Activated T-helper 1 cell treated with anti-CD3 and anti-CD28 coated beads, Interleukin-2, amount 50 U/mL, for 16 hours (primary cell): ENCODE results near the gene APOBEC2.

Source experiments
- DNase-seq, 2 donors: peaks; one replicate each; pipeline ENCODE4 v3.0.0-alpha.2; 2020; ENCODE audit warnings: low read depth in 1 of 2, low spot score in 1 of 2

Gene APOBEC2

DNA sequence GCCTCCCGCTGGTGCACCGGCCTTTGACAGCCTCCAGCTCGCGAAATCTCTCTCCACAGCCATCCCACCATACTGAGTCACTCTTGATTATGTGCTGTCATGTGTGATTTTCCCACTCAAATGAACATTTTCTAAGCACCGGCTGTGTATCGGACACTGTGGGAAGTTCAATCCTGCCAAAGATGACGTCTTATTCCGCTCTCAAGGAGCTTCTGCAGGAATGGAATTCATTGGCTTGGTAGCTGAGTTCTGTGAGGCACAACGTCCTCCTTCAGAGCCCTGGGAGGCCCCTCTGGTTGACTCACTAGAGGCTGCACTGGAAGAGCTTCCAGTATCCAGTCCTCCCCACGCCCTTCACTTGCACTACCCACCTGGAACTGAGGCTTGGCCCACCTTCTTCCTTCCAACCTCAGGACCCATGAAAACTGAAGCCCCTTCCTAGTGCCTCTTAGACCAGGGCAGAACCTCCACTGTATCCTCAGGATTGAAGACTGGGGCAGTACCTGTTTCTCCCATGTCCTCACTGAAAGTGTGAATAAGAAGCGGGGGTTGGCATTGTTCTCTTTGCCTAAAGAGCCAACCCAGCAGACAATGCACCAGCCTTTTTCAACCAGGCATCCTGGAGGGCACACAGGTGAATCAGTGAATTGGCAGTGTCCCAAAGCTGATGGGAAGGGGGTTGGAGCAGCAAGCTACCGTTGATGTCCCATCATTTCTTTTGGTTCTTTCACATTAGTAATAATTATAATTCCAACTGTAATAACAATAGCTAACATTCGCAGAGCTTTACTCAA lies 15.7 kb upstream of the APOBEC2 start:
- no peak for DNase-seq

DNA sequence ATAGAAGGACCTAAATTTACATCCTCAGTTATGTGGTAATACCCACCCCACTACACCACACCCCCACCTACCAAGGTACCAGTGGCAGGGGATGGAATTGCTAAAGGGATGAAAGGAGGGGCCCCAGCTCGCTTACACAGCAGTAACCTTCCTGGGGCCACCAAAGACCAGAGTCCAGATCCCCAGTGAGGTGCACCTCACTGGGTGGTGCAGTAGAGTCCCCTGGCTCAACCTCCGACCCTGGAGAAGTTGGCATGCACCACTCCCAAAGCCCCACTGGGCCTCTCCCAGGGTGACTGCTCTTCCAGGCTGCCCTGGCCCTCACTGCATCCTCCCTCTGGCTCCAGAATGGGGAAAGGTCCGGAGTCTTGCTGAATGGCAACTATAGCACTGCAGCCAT lies 14.8 kb upstream of the APOBEC2 start:
- no peak for DNase-seq

GRCh38 chr6:41039060-41039998 lies 13.7 kb upstream of the APOBEC2 start, which contains the start of gene UNC5CL:
Gene UNC5CL, minus strand, starts transcription at chr6:41039221. Its CDS starts 4,147 bp downstream, at chr6:41035074.
- DNase-seq, result peak in 1 of 2 donors; percentile 12

GRCh38 chr6:41040101-41040939 lies 12.7 kb upstream of the APOBEC2 start:
- no peak for DNase-seq

DNA sequence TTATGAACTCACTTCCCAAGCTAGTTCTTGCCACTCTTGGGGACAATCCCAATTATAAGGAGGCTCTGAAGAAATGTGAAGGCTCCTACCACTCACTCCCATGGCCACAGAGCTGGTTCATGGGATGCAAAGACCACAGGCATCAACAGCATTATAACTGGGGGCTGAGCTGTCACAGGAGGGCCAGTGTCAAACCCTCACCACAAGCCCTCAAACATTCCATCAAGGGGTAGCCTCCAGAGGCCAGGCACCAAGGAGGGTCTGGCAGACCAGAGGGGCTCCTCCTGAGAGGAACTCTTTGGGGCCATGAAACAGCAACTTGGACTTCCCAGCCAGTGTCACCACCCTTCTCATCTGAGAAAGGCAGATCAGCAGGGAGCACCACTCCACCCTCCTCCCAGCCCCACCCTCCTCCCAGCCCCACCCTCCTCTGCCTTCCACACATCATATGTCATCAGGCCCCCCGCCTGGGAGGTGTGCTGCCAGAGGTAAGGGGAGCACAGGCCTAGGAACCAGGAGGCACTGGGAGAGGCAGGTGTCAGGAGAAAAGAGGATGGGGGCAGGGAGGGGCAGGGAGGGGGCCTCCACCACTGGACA lies 12.0 kb upstream of the APOBEC2 start:
- DNase-seq, result no peak

GRCh38 chr6:41042226-41043055 lies 10.6 kb upstream of the APOBEC2 start, which contains the start of gene TSPO2:
Gene TSPO2, plus strand, starts transcription at chr6:41042467. Its CDS starts 519 bp downstream, at chr6:41042986.
- DNase-seq, result no peak

- no peak for DNase-seq
These were observed 9.9 kb upstream of the APOBEC2 start for GRCh38 chr6:41043151-41043550.

GRCh38 chr6:41045664-41046063 lies 7.3 kb upstream of the APOBEC2 start:
- no peak for DNase-seq

- DNase-seq, result no peak
These were observed 6.9 kb upstream of the APOBEC2 start for GRCh38 chr6:41046084-41046483.

DNA sequence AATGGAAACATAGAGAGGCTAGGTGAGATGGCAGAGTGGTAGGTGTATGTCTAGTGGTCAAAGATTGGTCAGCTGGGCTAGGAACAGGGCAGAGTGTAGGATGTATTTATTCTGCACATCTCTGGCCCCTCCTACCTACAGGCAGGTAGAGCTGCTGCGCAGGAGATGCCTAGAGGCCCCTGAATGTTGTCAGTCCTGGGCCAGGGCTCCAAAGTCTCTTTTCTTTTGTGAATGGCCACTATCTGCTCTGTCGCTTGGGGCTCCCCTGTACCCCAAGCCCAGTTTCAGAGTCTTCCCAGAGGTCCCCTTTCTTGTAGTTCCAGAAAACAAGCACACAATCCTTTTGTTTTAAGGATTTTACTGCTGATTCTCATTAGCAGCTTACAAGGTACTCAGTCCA lies 5.7 kb upstream of the APOBEC2 start:
- no peak for DNase-seq

DNA sequence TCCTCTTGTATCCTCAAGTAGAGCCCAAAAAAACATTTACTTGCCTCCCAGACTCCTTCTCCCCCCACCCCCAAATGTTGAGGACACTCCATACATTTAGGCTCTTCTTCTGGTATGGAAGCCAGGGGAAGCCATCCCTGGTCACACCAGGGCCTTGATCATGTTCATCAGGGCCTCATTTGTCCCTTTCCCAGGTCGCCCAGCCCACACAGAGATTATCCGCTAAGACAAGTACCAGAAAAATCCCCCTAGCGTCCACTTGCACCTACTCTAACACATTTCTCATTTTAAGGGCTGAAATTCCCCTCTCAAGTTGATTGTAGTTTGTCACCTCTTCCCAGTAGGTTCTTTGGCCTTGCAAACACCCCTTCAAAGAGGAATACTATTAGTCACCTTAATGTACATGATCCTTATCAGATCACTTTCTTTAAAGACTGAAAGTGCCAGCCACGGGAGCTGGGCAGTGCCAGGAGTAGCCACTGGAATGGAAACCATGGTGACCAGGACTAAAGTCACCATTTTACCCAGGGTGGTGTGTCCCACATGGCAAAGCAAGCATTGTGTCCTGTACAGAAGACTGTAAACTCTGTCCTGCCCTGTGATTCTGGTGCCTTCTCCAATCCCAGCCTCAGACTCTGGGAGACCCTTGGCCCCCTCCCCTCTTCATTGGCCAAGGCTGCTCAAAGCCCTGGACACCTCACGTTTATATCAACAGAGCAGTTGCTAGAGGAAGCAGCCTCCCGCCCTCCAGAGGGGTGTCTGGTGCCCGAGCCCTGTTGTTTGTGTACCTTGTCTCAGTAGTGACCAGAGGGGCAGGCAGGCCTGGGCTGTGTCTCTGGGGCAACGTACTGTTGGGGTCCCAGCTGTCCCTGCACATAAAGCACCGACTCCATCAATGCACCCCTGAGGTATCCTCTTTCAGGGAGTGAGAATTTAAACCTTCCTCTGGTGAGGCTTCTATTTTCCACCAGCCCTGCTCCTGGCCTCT lies 5.0 kb upstream of the APOBEC2 start:
- DNase-seq, result no peak

- no peak for DNase-seq
These were observed 3.5 kb upstream of the APOBEC2 start for GRCh38 chr6:41049521-41049920.

GRCh38 chr6:41049955-41050354 lies 3.0 kb upstream of the APOBEC2 start:
- no peak for DNase-seq

GRCh38 chr6:41050536-41050935 lies 2.5 kb upstream of the APOBEC2 start:
- no peak for DNase-seq

- no peak for DNase-seq
These were observed 1.1 kb upstream of the APOBEC2 start for GRCh38 chr6:41051873-41052272.

- no peak for DNase-seq
These were observed 1.5 kb downstream of the APOBEC2 start for GRCh38 chr6:41054511-41054910.

GRCh38 chr6:41055149-41055548 lies 2.1 kb downstream of the APOBEC2 start:
- no peak for DNase-seq

DNA sequence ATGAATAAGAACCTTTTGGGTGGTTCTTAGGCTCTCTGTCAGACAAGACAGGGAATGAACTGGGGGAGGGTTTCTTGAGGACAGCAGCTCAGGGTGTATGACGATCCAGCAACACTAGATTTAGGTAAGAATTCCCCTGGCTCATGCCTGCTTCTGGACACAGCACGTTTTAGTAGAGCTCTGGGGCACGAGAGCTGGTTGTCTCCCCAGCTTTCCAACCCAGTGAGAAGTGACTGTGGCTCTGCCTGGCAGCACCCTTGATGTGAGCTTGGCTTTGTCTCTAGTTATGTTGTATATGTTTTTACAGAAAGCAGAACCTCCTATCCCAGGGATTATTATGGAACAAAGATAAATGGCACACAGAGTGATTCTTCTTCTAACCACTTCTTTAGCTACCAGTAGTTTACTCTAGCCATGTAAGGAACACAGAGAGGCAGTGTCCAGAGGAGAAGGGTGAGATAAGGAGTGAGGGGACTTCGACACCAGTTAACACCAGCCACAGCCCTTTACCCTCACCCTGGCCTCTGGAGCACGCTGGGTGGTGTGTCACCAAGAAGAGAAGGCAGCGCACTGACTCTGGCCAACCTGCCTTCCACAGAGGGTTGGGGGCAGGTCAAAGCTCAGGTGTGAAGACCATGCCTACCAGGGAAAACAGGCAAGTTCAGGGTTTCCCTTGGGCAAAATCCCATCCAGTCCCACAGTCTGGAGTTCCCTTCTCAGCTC lies 3.9 kb downstream of the APOBEC2 start:
- DNase-seq, result no peak
